GM18858 (cell line): Measurements from ENCODE around the gene RNU7-1.

ENCODE experiments used
- ATAC-seq: cut with Tn5 transposase; IDR thresholded peaks from one replicate; pipeline ENCODE4 v1.9.1; 2021; ENCODE audit not compliant: unreplicated experiment

The RNU7-1 gene

DNA sequence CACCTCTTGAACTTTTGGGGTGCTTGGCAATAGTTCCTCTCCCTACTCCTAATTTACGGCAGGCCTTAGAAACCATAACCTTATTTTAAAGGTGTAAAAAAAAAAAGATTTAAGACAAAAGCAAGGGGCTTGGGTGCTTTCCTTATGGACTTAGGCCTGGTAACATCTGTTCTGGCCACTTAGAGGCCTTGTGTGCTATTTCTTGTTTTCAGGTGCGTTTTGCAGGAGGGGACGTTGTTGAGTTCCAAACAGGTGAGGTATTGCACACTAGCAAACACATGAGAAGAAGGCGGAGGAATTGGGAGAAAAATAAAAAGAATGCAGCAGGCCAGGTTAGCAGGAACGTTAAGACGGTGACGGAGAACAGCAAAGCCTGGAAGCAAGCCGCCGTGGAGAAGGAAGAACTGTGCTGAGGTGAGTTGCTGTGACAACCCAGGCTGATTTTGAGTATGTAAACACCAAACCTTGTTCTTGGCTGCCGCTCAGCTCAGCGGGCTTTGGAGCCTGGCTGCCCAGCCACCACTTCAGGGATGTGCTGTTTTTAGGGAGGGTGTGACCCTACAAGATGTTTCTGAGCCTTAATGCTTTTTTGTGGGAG lies 44.4 kb downstream of the RNU7-1 start:
- no peak for ATAC-seq
